COLO829 (cell line): ENCODE results near the gene UQCRC2.
"Not testable (repeated sequence)": the region's sequence is repeated elsewhere in the genome, so short reads cannot be mapped to it uniquely, and the experiment has no call there.

Source experiments
- DNase-seq: peaks from one replicate; pipeline ENCODE4 v3.0.0; 2012; ENCODE audit warnings: low spot score

UQCRC2 gene

DNA sequence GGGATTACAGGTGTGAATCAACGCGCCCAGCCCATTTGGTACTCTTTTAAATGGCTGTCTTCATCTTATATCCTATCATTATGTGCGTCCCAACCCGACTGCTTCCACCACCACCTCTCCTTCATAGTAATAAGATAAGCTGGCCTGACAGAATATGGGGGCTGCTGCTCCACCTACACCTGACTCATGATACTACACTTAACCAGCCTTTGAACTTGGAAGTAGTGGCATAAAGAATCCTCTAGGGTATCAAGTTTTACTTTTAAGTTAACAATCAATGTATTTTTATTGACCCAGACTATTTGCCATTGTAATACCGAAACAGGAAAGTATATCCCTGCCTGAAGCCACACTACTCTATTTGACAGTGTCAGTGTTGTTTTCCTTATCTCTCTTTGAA is 28.9 kb downstream of the UQCRC2 start:
- no peak for DNase-seq

DNA sequence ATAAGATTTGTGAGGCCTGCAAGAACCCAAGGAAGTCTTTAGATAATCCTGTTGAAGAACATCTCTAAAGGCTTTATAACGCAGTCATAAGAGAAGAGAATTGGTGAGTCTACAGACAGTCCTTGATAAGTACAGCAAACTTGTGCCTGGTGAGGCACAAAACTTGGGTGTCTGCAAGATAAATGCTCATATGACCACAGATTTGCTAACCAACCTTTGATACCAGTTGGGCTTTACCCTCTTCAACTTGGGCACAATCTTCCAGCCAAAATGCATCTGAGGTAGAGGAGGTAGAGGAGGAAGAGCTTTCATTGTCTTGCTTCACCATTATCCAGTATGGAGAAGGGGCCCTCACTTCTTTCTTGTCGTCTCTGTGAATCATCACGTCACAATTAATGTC is 30.9 kb downstream of the UQCRC2 start:
- DNase-seq = no peak

DNA sequence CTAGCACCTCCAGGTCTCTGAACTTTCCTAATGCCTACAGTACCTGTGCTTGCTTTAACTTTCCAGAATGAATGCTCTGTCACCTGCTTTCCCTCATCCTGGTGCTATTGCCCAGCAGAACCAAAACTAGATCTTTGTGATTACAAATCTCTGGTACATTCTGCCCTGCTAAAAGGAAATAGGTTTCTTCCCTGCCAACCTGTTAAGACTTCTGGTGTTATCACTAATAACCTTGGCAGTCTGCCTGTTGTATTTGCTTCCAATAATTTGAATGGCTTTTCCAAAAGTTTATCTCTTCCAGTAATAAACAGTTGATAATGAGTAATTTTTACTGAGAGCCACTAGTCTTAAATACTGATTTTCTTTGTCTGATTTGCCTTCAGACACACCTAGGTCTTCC is 32.4 kb downstream of the UQCRC2 start:
- no peak for DNase-seq

DNA sequence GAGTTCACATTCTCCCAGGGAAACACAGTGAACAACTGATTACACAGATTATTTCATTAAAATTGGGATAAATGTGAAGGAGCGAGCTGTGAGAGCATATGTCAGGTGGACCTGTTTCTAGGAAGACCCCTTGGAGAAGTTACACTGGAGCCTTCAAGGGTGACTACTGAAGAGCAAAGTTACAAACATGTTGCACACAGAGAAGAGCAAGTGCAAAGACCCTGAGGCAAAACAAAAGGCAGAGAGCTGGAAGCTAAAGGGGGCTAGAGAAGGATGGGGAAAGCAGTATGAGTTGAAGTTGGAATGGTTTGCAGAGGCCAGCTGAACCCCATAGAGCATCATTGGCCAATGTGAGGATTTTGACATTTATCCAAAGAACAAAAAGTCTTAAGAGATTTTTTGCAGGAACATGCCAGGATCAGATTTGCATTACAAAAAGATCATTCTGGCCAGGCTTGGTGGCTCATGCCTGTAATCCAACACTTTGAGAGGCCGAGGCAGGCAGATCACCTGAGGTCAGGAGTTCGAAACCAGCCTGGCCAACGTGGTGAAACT is 33.6 kb downstream of the UQCRC2 start:
- DNase-seq = no peak

DNA sequence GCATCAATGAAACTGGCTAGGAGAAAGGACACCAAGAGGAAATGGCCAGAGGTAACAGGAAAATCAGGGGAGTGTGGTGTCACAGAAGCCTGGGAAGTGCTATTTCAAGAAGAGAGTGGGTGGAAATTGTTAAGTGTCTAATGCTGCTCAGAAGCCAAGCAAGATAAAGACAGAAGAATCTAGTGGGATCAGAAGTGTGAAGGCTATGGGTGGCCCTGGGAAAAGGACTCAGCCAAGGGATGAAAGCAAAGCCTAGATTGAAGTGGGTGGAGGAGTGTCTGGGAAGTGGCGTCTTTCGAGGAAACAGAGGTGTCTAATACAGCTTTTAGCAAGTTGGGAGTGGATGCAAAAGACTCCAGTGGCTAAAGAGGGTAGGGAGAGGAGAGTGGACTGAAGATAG is 34.3 kb downstream of the UQCRC2 start:
- DNase-seq = no peak

DNA sequence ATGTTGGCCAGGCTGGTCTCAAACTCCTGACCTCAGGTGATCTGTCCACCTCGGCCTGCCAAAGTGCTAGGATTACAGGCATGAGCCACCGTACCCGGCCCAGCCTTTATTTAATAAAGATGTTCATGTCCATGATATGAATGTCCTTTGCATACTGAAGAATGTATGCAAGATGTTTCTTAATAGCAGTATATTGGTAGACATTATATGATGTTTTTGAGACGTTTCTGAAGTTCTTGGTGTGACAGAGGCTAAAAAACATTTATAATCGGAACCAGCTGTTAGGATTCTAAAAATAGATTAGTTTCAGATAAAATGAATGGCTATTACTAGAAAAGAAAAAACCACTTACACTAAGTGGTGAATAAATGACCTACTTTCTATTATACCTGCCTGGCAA is 36.0 kb downstream of the UQCRC2 start:
- no peak for DNase-seq

DNA sequence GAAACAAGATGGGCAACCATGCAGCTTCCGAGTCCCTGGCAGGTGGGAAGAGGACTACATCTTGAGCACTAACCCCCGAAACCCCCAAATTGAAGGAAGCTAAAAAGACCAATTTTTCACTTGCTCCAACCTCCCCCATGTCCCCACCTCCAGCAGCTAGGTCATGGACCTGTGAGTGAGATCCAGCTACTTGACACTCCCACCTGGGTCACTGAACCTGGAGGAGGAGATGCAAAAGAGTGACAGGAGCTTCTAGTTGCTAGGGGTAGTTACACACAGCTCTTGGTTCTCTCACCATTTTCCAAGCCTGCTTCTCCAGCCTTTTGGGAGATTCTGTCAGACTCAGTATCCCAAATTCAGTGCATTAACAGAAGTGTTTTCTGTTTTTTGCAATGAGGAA is 36.6 kb downstream of the UQCRC2 start:
- DNase-seq = no peak

DNA sequence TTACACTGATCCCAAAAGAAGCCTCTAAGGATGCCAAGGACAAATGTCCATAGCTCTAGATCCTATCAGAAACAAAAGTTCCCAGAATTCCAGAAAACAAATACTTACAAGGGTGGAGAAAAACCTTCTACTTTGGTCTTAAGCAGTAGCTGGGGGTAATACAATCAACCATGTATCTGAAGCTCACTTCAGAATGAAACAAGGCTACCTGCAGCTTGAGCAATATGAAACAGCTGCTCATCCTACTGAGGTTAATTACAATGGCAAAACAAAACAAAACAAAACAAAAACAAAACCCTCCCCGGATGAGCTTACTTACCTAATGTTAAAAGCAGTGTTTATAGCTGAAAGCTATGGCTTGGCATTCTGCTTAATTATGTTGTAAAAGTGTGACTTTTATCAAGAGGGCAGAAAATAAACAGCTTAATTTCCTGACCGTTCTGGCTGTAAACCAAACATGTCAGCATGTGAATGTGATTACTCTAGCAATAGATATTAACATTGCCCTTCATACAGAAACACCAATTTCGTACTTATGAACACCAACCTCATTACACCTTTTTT is 37.3 kb downstream of the UQCRC2 start:
- no peak for DNase-seq

DNA sequence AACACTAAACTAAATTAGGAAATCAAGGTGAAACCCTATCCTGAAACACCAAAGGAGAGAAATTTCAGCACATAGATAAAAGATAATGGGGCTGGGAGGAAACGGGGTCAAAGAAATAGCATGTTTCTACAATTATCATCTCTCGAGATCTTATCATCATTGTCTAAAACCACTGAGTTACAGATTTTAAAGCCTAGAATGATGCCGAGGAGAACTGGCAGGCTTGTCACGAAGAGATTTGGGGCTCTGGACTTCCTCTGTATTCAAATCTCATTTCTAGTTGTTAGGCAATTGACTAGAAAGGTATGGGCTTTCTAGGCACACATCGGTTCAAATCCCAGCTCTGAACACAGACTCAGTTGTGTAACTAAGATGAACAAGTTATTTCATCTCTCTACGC is 38.5 kb downstream of the UQCRC2 start:
- DNase-seq = no peak

DNA sequence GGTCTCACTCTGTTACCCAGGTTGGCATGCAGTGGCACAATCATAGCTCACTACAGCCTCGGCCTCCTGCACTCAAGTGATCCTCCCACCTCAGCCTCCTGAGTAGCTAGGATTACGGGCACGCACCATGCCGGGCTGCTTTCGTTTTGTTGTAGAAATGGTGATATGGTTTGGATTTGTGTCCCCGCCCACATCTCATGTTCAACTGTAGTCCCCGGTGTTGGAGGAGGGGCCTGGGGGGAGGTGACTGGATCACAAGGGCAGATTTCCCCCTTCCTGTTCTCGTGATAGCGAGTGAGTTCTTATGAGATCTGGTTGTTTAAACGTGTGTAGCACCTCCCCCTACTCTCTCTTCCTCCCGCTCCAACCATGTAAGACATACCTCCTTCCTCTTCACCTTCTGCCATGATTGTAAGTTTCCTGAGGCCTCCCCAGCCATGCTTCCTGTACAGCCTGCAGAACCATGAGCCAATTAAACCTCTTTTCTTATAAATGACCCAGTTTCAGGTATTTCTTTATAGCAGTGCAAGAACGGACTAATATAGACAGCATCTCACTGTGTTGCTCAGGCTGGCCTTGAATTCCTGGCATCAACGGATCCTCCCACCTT is 41.8 kb downstream of the UQCRC2 start:
- DNase-seq = no peak

DNA sequence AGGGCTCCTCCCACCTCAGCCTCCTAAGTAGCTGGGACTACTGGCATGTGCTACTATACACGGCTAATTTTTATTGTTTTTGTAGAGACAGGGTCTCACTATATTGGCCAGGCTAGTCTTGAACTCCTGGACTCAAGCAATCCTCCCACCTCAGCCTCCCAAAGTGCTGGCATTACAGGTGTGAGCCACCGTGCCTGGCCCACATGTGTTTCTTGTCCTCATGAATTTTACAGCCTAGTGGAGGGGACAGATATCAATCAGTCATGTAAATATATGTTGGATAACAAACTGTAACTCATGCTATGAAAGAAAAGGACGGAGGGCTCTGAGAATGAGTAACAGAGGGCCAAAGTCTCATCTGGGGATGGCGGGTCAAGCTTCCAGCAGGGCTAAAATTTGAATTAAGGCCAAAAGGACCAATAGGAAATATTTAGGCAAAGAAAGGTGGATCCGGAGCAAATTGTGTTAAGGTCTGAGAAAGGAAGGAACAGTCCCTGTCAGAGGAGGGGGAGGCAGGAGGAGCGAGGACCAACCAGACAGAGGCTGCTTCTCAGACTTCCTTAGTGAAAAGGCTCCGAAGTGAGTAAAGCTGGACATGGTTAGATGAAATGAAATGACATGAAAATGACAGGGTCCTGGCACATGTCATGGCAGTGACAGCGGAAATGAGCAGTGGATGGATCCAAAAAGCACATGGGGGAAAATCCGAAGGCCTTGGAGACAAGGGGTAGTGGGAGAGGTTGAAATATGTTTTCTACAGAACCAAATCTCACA is 43.9 kb downstream of the UQCRC2 start:
- DNase-seq = no peak

DNA sequence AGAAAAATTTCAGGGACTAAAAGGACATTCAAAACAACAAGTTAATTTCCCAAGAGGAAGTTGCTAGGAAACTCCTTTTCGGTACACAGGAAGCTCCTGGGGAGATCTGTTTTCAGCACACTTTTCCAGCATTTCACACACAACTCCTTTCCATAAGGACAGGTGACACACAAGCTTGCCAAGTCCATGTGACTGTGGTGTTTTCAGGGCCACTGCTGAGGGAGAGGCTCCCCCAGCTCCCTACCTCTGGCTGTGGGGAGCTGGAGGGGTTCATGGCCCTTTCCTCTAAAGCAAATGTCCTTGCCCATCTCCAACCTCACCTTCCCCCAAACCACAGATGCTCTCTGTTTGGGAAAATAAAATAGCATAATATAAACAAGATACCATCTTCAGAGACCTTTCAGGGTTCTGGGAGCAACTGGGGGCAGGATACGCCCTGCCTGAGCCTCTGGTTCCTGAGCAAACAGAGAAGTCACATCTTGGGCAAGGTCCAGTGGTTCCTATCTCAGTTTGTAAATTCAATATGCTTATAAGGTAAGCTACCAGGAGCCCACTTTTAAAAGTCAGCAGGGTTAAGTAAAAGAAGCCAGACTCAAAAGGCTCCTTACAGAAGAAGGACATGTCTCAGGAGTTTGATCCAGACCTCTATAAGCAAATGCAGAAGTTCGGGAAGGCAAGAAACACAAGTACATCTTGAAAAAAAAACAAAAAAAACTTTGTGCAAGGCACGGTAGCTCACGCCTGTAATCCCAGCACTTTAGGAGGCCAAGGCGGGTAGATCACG is 44.7 kb downstream of the UQCRC2 start:
- DNase-seq = no peak

DNA sequence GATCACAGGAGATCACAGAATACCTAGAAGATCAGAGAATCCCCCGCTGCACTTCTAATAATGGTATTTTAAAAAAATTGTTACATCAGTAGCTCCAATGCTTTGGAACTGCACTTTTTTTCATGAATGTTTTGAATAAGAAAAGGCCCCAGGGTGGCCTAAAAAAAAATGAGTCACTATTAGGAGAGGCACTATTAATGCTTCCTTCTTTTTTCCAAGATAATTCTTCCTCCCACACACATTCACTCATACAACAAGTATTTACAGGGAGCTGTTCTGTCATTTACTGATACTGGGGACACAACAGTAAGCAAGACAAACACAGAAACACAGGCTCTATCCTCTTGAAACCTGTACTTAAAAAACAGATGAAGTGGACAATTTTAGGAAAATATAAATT is 48.4 kb downstream of the UQCRC2 start:
- peak; percentile 90 for DNase-seq

DNA sequence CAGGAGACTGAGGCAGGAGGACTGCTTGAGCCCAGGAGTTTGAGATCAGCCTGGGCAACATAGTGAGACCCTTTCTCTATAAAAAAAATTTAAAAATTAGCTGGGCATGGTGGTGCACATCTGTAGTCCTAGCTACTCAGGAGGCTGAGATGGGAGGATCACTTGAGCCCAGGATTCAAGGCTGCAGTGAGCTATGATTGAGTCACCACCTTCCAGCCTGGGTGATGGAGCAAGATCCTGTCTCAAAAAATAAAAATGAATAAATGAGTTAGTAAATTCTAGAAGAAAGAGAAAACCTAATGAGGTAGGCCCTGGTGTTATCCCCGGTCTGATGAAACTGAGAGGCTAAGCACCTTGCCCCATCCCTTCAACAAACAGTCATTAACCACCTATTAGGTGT is 48.9 kb downstream of the UQCRC2 start:
- DNase-seq = not testable (repeated sequence)

DNA sequence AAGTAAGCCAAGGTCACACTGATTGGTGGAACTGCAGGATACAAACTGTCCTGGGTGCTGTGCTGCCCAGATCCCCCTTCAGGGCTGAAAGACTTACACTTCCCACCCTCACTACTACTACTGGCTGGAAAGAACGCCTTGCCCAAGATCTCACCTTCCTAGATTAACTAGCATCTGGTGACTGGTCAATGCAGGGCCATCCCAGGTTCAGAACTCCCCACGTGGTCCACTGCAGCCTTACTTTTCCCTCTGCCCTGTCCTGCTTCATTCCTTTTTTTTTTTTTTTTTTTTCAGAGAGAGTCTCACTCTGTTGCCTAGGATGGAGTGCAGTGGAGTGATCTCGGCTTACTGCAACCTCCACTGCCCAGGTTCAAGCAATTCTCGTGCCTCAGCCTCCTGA is 50.0 kb downstream of the UQCRC2 start:
- DNase-seq = no peak

DNA sequence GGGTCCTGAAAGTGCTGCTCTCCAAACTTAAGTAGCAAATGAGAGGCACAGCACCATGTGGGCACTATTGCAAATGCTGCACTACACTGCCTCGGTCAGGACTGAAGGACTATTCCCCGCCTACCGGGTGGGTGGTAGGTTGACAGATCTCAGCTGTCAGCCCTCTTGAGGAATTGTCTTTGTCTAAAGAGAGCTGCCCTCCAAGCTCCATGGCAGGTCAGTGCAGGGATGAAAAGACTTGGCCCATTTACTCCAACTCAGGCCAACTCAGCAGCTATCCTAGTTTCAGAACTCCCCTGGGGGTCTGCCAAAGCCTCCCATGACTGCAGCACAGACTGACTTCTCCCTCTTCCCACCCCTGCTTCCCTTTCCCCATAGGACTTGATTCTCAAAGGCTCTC is 51.2 kb downstream of the UQCRC2 start:
- no peak for DNase-seq

DNA sequence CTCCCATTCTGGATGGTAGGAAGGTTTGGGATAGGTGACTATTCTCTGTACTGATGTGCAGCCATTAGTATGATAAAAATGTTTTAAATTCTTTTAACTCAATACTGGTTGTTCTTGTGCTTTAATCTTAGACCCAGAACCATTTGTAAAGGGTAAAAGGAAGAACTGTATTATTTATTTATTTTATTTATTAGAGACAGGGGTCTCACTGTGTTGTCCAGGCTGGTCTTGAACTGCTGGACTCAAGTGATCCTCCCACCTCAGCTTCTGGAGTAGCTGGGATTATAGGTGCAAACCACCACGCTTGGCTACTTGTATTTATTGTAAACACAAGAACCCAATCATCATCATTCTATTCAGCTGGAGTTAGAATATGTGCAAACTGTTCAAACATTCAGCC is 52.6 kb downstream of the UQCRC2 start:
- no peak for DNase-seq

DNA sequence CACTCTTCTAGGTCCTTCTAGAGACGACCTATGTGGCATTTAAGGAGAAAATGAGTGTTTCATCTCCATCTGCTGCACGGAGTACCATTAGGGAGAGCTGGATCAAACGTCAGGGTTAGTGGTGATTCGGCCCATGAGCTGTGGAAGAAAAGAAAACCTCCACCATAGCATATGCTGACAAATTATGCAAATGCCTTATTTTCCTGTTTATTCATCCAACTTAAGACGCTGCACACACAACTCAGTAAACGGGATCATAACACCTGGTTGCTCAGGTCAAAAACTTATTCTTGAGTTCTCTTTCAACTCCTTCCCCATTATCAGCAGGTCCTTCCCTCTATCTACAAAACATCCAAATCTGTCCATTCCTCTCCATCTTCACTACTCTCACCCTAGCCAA is 53.5 kb downstream of the UQCRC2 start:
- no peak for DNase-seq

DNA sequence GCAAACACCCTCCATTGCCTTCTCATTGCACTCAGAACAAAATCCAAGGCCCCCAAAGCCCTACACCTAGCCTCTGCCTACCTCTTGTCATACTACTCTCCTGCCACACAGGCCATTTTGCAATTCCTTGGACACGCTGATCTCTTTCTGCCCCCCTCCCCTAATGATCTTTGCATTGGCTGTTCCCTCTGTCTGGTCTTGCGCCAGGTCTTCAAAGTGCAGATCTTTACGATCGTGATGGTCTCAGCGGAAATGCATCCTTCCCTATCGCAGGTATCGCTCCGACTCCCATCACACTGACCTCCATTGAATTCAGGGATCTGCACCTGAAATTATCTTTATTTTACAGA is 54.0 kb downstream of the UQCRC2 start:
- DNase-seq = no peak

DNA sequence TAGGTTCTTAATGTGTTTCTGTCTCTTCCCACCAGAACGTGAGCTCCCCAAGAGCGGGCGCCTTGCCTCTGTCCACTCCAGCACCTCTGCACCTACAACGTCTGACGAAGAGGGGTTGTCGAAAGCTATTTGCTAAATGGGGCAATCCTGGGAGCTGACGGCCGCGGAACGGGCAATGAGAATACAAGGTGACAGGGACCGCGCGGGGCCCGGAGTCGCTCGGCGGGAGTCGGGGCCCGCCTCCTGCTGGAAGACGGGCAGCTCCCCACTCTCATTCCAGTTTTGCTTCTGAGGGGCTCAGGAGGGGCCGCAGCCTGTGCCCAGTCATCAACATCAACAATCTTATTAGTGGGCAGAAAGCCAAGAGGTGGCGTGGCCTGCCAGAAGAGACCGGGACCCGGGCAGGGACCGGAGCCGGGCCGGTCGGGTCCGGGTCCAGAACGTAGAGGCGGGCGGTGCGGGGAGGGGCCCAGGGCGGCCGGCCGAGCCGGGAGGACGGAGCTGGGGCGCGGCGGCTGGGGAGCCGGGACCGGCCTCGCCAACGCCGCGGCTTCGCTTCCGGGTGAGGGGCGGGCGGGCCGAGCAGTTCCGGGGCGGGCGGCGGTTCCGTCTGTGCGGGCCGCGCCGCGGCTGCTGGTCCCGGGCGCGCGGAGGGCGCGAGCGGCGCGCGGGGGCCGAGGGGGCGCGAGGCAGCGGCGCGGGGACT is 54.5 kb downstream of the UQCRC2 start, which contains the start of gene MOSMO:
TSS of gene MOSMO (plus strand) at position 603 of the 706 bp plus-strand sequence. CDS start 191 bp downstream, outside the sequence.
- DNase-seq = no peak

DNA sequence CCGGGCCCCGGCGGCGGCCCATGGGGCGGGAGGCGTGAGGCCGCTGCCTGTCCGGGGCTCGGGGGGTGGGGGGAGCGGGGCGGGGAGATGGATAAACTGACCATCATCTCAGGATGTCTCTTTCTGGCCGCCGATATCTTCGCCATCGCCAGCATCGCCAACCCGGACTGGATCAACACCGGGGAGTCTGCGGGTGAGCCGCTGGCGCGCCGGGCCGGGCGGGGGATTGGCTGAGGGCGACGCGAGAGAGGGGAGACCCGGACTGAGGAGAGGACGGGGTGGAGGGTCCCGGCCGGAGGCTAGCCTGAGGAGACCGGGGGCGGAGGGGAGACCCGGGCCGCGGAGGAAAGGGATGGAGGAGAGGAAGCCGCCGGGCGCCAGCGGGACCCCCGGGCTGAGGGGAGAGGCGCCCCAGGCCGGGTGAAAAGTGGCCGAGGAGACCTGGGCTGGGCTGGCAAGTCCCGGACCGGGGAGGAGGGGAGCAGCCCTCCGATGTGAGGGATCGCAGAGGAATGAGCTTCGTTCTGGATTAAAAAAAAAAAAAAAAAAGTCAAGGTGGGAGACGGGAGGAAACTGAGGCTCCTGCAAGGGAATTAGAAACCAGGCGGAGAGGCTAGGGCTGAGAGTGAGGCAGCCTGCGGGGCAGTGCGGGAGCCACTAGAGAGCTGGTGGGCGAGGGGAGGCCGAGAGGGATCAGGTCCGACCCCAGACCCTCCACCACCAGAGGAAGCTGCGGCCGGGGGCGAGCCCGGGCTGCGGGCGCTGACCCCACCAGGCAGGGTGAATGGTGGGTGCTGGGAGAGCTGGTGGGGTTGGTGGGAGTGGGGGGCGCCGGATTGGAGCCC is 55.3 kb downstream of the UQCRC2 start:
- DNase-seq = no peak
